Left renal cortex interstitium (tissue), 4 donors: Measurements from ENCODE around the gene GNA12. TPM values are rescaled to one million over a fixed set of nuclear protein-coding genes. Genes with fewer than 3 reads are reported as not detected.
"Not testable (repeated sequence)": the region's sequence is repeated elsewhere in the genome, so short reads cannot be mapped to it uniquely, and the experiment has no call there.

Source experiments
- DNase-seq, 4 donors: peaks; one replicate each; pipeline ENCODE4 v3.0.0-alpha.2; 2013; ENCODE audit warnings: low read depth in 4 of 4, low spot score in 2 of 4, missing footprints in 1 of 4
- polyA plus RNA-seq, 4 donors: library from polyadenylated mRNA; unstranded; fragments of 120-200 nt; gene quantifications; one replicate each; pipeline ENCODE4 v1.2.1, GENCODE V29; 2013; ENCODE audit not compliant: insufficient read length in 4 of 4

GNA12 gene
- polyA plus RNA-seq, 4 donors: 37.8 to 50.1 (median 42.3) TPM

- DNase-seq: no peak
These were observed 109.9 kb downstream of the GNA12 start for GRCh38 chr7:2734084-2734686.

GRCh38 chr7:2732959-2733584 is 111.0 kb downstream of the GNA12 start:
- no peak for DNase-seq

GRCh38 chr7:2732388-2732787 is 111.7 kb downstream of the GNA12 start:
- DNase-seq: no peak

GRCh38 chr7:2730846-2731770 is 113.0 kb downstream of the GNA12 start:
- DNase-seq: no peak

GRCh38 chr7:2729893-2730716 is 114.0 kb downstream of the GNA12 start:
- no peak for DNase-seq

DNA sequence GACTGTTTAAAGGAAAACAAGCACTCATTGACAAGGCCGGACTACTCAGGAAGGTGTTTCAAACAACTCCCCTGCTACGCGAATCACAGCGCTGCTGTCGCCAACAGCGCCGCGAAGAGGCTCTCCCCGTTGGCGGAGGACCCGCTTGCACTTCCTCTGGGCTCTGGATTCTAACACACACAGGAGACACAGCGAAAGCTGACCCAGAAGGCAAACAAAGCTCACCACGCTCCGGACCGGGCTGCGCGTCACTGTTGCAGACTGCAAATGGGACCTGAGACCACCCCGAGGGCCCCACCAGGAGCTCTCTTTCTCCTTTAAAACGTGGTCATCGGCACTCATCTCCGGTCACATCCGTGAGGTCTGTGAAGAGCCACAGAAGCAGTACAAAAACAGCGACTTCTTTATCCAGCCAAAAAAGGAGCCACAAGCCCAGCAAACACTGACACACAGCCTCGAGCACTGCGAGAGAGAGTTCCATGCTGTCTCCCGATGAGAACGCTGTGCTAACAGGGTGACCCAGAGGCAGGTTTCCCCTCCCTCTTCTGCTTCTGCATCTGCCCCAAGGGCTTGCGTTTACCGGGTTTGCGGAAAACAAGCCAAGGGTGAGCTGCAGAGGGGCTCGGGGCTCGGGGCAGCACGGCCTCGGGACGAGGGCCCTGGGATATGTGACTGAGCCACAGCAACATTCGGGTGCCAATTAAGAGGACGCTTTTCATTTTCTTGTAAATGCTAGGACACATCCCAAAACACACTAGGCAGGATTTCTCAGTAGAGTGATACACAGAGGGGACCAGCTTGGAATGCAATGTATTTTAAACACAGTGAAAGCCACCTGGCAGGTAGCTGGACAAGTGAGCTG is 114.8 kb downstream of the GNA12 start:
- DNase-seq: peak in 1 of 4 donors; percentile 45

DNA sequence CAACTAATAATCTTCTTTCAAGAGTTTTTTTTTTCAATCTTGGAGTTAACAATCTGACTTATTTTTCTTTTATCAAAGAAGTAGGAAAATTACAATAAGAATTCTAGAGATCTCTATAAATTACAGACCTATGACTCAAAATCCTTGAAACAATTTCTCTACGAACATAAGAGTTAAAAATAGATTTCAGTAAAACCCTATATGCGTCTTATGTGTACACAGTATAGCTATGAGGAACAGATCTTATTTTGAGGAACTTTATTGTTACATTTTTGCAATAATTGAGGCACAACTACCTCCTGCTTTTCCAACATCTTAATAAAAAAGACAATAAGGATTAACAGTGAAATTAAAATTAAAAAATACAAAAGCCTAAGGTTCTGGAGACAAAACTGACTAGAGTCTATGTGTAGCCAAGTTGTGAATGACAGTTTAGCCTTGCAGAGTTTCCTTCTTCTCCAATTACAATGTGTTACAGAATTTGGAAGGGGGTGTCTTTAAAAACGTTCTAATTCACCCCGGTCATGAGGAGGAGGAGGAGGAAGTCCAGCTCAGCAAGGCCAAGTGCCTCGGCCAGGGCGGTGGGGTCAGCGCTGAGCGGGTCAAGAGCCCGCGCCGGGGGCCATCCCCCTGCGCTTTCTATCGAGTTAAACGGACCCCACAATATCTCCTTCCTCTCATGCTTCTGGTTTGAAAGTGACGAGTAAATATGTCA is 115.6 kb downstream of the GNA12 start:
- DNase-seq: no peak

DNA sequence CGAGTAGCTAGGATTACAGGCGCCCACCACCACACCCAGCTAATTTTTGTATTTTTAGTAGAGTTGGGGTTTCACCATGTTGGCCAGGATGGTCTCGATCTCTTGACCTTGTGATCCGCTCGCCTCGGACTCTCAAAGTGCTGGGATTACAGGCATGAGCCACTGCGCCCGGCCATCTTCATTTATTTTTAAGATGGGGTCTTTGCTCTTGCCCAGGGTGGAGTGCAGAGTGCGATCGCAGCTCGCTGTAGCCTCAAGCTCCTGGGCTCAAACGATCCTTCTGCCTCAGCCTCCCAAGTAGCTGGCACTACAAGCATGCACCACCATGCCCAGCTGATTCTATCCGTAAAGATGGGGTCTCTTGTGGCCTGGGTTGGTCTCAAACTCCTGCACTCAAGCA is 116.9 kb downstream of the GNA12 start:
- not testable (repeated sequence) for DNase-seq

DNA sequence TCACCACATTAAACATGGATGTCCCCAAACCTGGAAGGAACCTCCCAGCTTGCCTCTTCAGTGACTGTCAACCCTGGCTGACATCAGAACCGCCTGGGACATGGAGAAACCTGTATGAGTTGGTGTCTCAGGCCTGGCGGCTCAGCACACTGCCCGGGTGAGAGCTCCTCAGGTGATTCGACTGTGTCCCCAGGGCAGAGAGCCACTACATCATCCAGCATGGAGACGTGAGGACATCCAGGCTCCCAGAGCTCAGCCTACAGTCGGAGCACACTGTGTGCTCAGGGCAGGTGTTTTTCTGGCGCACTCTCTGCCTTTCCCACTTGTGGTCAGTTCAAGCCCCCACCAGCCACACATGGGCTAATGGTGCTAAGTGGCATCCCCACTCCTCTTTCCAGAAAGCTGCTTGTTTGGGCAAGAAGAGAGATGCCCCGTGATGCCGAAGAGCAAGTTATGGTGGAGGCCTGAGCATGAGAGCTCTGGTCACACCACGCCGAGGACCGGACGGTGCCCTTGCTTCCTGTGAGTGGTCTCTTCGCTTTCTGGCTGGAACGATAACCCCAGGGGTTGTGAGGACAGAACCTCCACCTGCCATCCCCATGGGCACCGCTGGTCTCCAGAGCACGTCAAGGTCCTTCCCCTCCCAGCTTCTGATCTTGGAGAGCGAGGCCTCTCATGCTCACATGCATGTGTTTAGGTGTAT is 117.6 kb downstream of the GNA12 start:
- no peak for DNase-seq

DNA sequence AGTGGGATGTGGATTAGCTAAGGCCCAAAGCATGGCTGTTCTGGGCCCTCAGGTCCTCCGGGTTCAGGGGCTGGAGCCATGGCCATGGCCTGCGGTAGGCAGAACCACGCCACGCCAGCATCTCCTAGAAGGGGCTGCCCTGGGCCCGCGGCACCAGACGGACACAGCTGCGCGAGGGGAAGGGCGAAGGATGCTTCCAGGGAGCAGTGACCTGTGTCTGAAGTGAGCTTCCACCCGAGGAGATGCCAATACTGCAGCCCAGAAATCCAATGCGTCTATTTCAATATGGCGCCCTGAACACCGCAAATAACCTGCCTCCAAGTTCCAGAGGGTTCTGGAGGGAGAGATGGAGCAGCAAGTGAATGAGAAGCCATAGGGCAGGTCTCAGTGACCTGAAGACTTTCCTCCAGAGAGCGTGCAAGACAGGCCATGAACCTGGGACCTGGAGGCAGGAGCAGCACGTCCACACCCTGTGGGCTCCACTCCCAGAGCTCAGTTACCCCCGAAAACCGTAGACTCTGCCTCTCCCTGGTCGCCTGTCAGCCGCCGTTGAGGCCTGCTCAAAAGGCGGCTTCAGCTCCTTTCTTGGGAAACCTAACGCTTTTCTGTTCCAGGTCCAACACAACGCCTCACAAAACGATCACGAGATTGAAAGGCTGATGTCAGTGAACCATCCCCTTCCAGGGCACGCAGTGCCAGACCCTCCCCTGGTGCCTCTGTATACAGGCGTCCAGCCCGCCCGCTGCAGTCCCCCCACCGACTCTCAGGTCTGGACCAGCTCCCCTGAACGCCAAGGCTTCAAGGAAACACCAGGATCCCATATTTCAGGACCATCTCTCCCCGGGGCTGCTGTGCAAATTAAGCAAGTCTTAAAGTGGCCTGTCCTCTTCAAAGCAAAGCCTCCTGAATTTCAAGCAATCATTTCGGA is 118.7 kb downstream of the GNA12 start:
- DNase-seq: no peak

GRCh38 chr7:2724453-2725177 is 119.5 kb downstream of the GNA12 start:
- DNase-seq: no peak

DNA sequence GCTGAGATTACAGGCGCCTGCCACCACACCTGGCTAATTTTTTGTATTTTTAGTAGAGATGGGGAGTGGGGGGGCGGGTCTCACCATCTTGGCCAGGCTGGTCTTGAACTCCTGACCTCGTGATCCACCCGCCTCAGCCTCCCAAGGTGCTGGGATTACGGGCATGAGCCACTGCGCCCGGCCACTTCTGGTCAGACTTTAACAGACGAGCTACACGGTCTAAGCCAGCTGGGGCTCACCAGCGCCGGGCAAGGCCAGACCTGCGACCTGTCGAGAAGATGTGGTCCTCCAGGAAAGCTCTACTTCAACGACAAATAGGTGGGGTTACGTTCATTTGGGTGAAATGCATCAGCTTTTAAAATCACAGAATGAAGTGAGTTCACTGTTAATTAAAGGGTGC is 120.1 kb downstream of the GNA12 start:
- DNase-seq: not testable (repeated sequence)

DNA sequence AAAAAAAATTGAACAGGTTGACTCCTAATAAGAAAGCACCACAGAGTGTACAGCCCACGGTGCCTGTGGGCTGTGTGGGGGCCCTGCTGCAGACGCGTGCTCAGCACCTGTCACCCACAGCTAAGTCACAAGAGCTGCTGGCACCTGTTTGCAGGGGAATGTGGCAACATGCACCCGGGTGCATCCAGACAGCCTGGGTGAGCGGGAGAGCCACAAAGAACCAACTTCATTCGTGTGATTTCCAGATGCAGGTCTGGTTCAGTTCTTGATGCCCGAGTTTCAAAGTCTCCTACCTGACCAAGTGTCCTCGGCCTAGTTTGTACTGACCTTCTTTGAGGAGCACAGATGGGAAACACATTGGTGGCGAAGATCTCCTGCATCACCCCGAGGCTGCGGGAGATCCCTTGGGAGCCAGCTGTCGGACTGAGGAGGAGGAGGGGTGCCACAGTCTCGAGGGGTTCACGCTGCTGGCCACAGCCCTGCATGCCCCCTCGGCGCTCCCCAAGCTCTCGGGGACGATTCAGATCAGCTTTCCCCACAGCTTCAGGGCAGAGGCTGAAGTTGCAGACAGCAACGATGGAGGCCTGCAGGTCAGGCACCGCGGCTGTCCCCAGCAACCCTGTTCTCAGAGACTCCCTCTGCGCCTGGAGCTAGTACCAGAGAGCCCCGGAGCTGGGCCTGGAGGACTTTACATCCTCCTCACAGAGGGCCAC is 120.8 kb downstream of the GNA12 start:
- no peak for DNase-seq

GRCh38 chr7:2722591-2722990 is 121.5 kb downstream of the GNA12 start:
- DNase-seq: no peak

DNA sequence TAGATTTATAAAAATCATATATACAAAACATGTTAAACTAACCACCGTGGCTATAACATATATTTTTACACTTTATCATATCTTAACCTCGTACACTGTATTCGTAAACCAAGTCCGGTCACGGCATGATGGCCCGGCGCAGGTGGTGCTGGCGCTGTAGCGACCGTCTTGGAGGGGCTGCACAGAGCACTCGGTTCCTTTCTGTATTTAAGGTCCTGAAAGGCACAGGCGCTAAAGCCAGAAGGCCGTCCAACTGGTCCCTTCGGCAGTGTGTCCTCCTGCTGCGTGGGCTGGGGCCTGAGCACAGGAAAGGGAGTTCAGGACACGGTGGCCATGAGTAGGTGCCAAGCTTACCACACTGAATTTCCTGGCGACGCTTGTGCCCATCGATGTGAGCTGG is 122.3 kb downstream of the GNA12 start:
- no peak for DNase-seq

GRCh38 chr7:2720024-2720423 is 124.1 kb downstream of the GNA12 start:
- no peak for DNase-seq
